ENCODE measurements around the gene CMSS1.

CMSS1 gene

GRCh38 chr3:99939876-99940275 lies 122.2 kb downstream of the CMSS1 start:
- no peak for DNase-seq

- DNase-seq = no peak
Observed at GRCh38 chr3:99940350-99940749, 122.7 kb downstream of the CMSS1 start.

DNA sequence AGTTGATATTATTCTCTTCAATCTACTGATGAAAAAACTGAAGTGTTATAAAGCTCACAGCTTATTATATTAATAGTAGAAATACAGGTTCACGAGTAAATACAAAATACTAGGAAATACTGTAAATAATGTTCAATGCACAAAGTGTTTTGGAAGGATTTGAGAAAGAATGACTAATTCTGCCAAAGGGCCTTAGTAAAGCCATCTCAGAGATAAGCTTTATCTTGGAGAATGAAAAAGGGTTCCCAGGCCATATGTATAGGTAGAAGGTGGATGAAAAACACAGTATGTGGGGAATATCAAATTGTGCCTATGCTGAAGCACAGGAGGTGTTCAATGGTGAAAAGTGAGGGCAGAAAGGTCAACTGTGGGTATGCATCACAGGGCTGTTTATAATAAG lies 123.5 kb downstream of the CMSS1 start:
- DNase-seq = no peak

GRCh38 chr3:99943931-99944761 lies 126.5 kb downstream of the CMSS1 start:
- DNase-seq = no peak

- no peak for DNase-seq
Observed at GRCh38 chr3:99945328-99945995, 127.8 kb downstream of the CMSS1 start.

DNA sequence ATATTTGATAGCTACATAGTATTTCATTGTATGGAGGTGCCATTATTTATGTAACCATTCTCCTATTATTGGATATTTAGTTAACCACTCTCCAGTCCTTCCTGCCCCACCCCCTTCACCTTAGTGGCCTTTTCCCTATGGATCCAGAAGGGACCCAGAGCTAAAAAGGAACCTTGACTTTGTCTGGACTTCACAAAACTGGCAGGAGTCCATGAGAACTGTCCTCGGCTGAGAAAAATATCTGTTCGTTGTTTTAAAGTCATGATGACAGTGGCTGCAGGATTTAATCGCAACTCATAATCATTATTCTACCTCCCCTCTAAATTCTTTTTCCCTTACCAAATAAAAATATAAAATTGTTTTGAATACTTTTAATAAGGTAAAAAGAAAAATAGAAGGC lies 129.7 kb downstream of the CMSS1 start:
- no peak for DNase-seq

- DNase-seq = no peak
Observed at GRCh38 chr3:99948467-99949089, 130.9 kb downstream of the CMSS1 start.

- no peak for DNase-seq
Observed at GRCh38 chr3:99949956-99950670, 132.5 kb downstream of the CMSS1 start.

DNA sequence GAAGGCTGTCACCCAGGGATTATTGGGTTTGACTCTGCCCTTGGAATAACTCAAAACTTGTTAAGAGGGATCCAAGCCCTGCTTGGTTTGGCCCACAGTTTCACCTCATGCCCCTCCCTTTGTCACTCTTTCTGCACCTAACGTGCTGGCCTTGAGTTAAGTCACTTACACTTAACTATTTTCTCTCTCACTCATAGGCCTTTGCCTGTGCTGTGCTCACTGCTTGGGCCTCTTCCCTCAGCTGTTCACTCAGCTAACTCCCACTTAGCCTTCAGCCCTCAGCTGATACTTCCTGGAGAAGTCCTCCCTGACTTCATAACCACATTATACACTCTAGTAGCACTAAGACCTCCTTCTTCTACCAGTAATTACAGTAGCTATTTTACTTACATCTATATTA lies 133.3 kb downstream of the CMSS1 start:
- no peak for DNase-seq

GRCh38 chr3:99951701-99952100 lies 134.0 kb downstream of the CMSS1 start:
- DNase-seq = no peak

GRCh38 chr3:99952306-99952705 lies 134.6 kb downstream of the CMSS1 start:
- no peak for DNase-seq

- DNase-seq = peak; percentile 78
Observed at GRCh38 chr3:99953596-99953995, 135.9 kb downstream of the CMSS1 start.

DNA sequence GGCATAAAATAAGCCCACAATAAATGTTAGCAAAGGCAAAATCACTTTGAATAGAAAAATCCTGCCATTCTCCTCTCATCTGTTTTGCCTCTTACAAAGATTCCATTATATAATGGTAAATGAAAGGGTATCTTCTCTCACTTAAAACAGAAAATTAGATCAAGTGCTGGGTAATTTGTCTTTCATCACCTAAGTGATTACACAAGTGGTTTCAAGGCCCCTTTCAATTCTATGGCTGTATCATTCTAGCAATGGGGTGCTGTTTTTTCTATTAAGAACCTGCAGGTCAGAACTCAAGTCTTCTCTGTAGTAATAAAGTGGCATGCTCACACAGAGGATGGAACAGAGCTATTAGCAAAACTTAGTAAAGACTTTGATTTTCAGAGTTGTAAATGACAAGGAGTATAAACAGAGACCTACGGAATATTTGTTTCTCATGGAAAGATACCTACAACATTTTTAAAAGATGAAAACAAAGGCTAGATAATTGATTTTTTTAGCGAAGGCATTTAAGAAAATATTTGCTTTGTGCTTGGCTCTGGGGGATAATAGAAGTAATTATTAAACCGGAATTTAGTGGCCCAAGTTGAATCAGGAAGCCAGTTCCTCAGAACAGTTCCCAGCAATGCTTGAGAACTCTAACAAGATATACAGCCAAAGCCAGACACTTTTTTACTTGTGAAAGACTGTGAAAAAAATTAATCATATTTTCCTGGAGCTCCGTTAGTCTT lies 137.4 kb downstream of the CMSS1 start:
- DNase-seq = no peak

DNA sequence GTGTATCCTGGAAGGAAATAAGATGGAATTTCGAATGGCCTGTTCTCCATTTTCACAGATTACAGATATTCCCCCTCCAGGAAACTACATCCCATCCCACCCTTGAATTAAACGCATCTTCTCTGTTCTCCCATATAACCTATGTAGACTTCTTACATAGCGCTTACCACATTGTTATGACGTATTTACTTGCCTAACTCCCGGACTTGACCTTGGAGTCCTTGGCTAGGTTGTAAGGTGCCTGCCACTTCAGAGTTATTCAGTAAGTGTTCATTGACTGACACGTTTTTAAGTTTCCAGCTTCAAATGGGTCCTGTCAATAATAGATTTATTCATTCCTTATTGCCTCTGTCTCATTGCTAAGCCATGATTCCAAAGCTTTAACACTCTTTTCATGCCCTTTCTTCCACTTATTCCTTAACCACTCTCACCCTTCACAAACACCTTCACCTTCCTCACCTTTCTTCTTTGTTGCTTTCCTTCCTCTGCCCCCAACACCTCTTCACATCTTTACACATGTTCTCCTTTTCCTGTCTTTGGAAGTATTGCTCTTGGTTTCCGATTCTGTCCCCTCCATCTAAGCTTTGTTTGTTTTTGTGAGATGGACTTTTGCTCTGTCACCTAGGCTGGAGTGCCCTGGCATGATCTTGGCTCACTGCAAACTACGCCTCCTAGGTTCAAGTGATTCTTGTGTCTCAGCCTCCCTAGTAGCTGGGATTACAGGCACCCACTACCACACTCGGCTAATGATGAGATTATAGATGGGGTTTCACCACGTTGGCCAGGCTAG lies 138.3 kb downstream of the CMSS1 start:
- no peak for DNase-seq

- DNase-seq = peak; percentile 46
Observed at GRCh38 chr3:99957151-99957796, 139.6 kb downstream of the CMSS1 start.

GRCh38 chr3:99958222-99958912 lies 140.7 kb downstream of the CMSS1 start:
- DNase-seq = no peak

GRCh38 chr3:99960123-99960878 lies 142.6 kb downstream of the CMSS1 start:
- no peak for DNase-seq

GRCh38 chr3:99960941-99961340 lies 143.3 kb downstream of the CMSS1 start:
- no peak for DNase-seq

GRCh38 chr3:99961756-99962515 lies 144.3 kb downstream of the CMSS1 start:
- no peak for DNase-seq
